SK-N-SH (cell line): ENCODE measurements around the gene CYLD. TPM values are rescaled to one million over a fixed set of nuclear protein-coding genes. Genes with fewer than 3 reads are reported as not detected.

ENCODE experiments used
- CTCF ChIA-PET: fragments of 300-600, 350-600 bp; formaldehyde crosslinking; extraction: SDS; loops from one replicate; lab custom pipeline; 2021; lab: Yijun Ruan, JAX
- POLR2A ChIA-PET: fragments of 350-600 bp; sonication (Branson Sonifier 250); formaldehyde crosslinking; extraction: SDS; loops from one replicate; lab custom pipeline; 2020; ENCODE audit warnings: antibody characterized with exemption, inconsistent platforms; lab: Yijun Ruan, JAX
- DNase-seq: peaks from one replicate; pipeline ENCODE4 v3.0.0; 2012
- H2AFZ ChIP-seq: fragments of 200-600 bp; sonication (generic); 2 replicates; pipeline ENCODE4 v1.8.1; 2016; ENCODE audit warnings: antibody characterized with exemption, mild to moderate bottlenecking, low read depth
- H3F3A ChIP-seq: fragments of 200-600 bp; sonication (generic); replicated peaks from 2 replicates; pipeline ENCODE3; 2016; ENCODE audit warnings: antibody characterized with exemption, mild to moderate bottlenecking; ENCODE audit not compliant: insufficient read depth
- H3K27ac ChIP-seq, 2 experiments: fragments of 200-500 bp in 1 of 2; fragments of 200-600 bp in 1 of 2; sonication (Bioruptor generic) in 1 of 2; sonication (generic), shearing (Covaris generic) in 1 of 2; 2 replicates each; pipeline versions ENCODE4 v1.5.1 to v1.6.1; 2014 to 2016; ENCODE audit warnings: low read depth in 2 of 2, inconsistent platforms in 1 of 2, low read length in 1 of 2, mild to moderate bottlenecking in 1 of 2, mixed read lengths in 1 of 2
- H3K27me3 ChIP-seq: fragments of 200-600 bp; sonication (generic), shearing (Covaris generic); 2 replicates; pipeline ENCODE4 v1.6.1; 2016; ENCODE audit warnings: mixed run types; ENCODE audit not compliant: insufficient read depth
- H3K36me3 ChIP-seq, 2 experiments: fragments of 200-500 bp in 1 of 2; fragments of 200-600 bp in 1 of 2; sonication (Bioruptor generic) in 1 of 2; sonication (generic) in 1 of 2; replicated peaks in 1 of 2; 2 replicates each; pipeline versions ENCODE3 to v1.5.1; 2014 to 2016; ENCODE audit warnings: low read length in 1 of 2, mild to moderate bottlenecking in 1 of 2; ENCODE audit not compliant: insufficient read depth in 2 of 2, control insufficient read depth in 1 of 2
- H3K4me1 ChIP-seq, 2 experiments: fragments of 200-500 bp in 1 of 2; fragments of 200-600 bp in 1 of 2; sonication (Bioruptor generic) in 1 of 2; sonication (generic), shearing (Covaris generic) in 1 of 2; 2 replicates each; pipeline versions ENCODE4 v1.5.1 to v1.6.1; 2014 to 2016; ENCODE audit warnings: low read depth in 1 of 2, low read length in 1 of 2, mixed run types in 1 of 2; ENCODE audit not compliant: insufficient read depth in 2 of 2, control insufficient read depth in 1 of 2
- H3K4me2 ChIP-seq: fragments of 200-600 bp; sonication (generic), shearing (Covaris generic); 2 replicates; pipeline ENCODE4 v1.6.1; 2017; ENCODE audit warnings: mixed run types
- H3K4me3 ChIP-seq, 2 experiments: fragments of 200-500 bp in 1 of 2; fragments of 200-600 bp in 1 of 2; sonication (Bioruptor generic) in 1 of 2; sonication (generic), shearing (Covaris generic) in 1 of 2; 2 replicates each; pipeline versions ENCODE4 v1.5.1 to v1.8.1; 2014 to 2016; ENCODE audit warnings: low read depth in 2 of 2, inconsistent platforms in 1 of 2, low read length in 1 of 2, mild to moderate bottlenecking in 1 of 2, mixed read lengths in 1 of 2, moderate library complexity in 1 of 2
- H3K79me2 ChIP-seq: fragments of 200-600 bp; sonication (generic); 2 replicates; pipeline ENCODE4 v1.8.1; 2017; ENCODE audit warnings: mild to moderate bottlenecking; ENCODE audit not compliant: insufficient read depth
- H3K9ac ChIP-seq: fragments of 200-600 bp; sonication (generic); 2 replicates; pipeline ENCODE4 v1.6.1; 2017; ENCODE audit warnings: mixed run types
- H3K9me2 ChIP-seq: fragments of 200-600 bp; sonication (generic); 2 replicates; pipeline ENCODE4 v1.6.1; 2017; ENCODE audit warnings: mixed run types
- H3K9me3 ChIP-seq: fragments of 200-600 bp; sonication (generic); 2 replicates; pipeline ENCODE4 v1.6.1; 2017; ENCODE audit warnings: mixed run types, mild to moderate bottlenecking, moderate library complexity
- H4K20me1 ChIP-seq: fragments of 200-600 bp; sonication (generic); 2 replicates; pipeline ENCODE4 v1.6.1; 2017; ENCODE audit warnings: mild to moderate bottlenecking, mixed run types; ENCODE audit not compliant: insufficient read depth
- EP300 ChIP-seq, 2 experiments: IDR thresholded peaks; 2 replicates each; pipeline versions ENCODE4 v1.4.0 to v1.6.1; 2012; ENCODE audit warnings: borderline replicate concordance in 1 of 2, low read depth in 1 of 2, low read length in 1 of 2
- EZH2phosphoT487 ChIP-seq: fragments of 200-600 bp; sonication (generic); IDR thresholded peaks from 2 replicates; pipeline ENCODE4 v1.6.1; 2017; ENCODE audit warnings: low read depth, mixed run types, mild to moderate bottlenecking, antibody characterized with exemption, moderate library complexity, borderline replicate concordance
- FOXM1 ChIP-seq: IDR thresholded peaks from 2 replicates; pipeline ENCODE4 v1.4.0; 2012; ENCODE audit warnings: low read depth, mild to moderate bottlenecking
- GABPA ChIP-seq: IDR thresholded peaks from 2 replicates; pipeline ENCODE4 v1.4.0; 2012; ENCODE audit warnings: low read depth, mild to moderate bottlenecking
- MEF2A ChIP-seq: IDR thresholded peaks from 2 replicates; pipeline ENCODE4 v1.4.0; 2012; ENCODE audit warnings: low read depth, borderline replicate concordance
- NFIC ChIP-seq: IDR thresholded peaks from 2 replicates; pipeline ENCODE4 v1.4.0; 2012; ENCODE audit warnings: borderline replicate concordance
- NRF1 ChIP-seq: IDR thresholded peaks from 2 replicates; pipeline ENCODE4 v1.6.1; 2012; ENCODE audit warnings: low read depth, mild to moderate bottlenecking, low read length
- POLR2AphosphoS5 ChIP-seq: IDR thresholded peaks from 2 replicates; pipeline ENCODE4 v1.6.1; 2012; ENCODE audit warnings: low read depth, low read length
- RCOR1 ChIP-seq: fragments of 150-350 bp; IDR thresholded peaks from 2 replicates; pipeline ENCODE4 v1.6.1; 2017; ENCODE audit warnings: antibody characterized with exemption, low read length
- RFX5 ChIP-seq: IDR thresholded peaks from 2 replicates; pipeline ENCODE4 v1.6.1; 2012; ENCODE audit warnings: mild to moderate bottlenecking, improper control_type of control experiment, low read length
- RXRA ChIP-seq: IDR thresholded peaks from 2 replicates; pipeline ENCODE4 v1.4.0; 2012; ENCODE audit warnings: low read depth, mild to moderate bottlenecking, borderline replicate concordance
- SIN3A ChIP-seq: IDR thresholded peaks from 2 replicates; pipeline ENCODE4 v1.6.1; 2012; ENCODE audit warnings: low read depth, mild to moderate bottlenecking, low read length, moderate library complexity, borderline replicate concordance
- TCF12 ChIP-seq: IDR thresholded peaks from 2 replicates; pipeline ENCODE4 v1.4.0; 2012
- TEAD4 ChIP-seq: IDR thresholded peaks from 2 replicates; pipeline ENCODE4 v1.4.0; 2012; ENCODE audit warnings: mild to moderate bottlenecking, borderline replicate concordance; ENCODE audit not compliant: insufficient read depth
- WGBS: methylation state at CpG from one replicate; pipeline ENCODE4 v1.1.6; 2017; ENCODE audit warnings: low lambda C conversion rate; 5-methylcytosine and 5-hydroxymethylcytosine counted together
- polyA plus RNA-seq, 3 experiments: library from polyadenylated mRNA; depleted of rRNA; stranded (reverse); fragments of >200 nt; gene quantifications; 2 replicates each; pipeline ENCODE4 v1.2.3, GENCODE V29; 2012
- TF ChIP-seq, protein P1 (sequence below): fragments of 150-350 bp; IDR thresholded peaks from 2 replicates; pipeline ENCODE4 v1.6.1; 2016; ENCODE audit warnings: mild to moderate bottlenecking, low read depth, low read length
- TF ChIP-seq, protein P2 (sequence below): IDR thresholded peaks from 2 replicates; pipeline ENCODE4; 2012
- TF ChIP-seq, protein P3 (sequence below): fragments of 150-350 bp; IDR thresholded peaks from 2 replicates; pipeline ENCODE4 v1.6.1; 2017; ENCODE audit warnings: antibody characterized with exemption, low read length, low read depth, borderline replicate concordance
- TF ChIP-seq, protein P4 (sequence below): IDR thresholded peaks from 2 replicates; pipeline ENCODE4 v1.6.1; 2012; ENCODE audit warnings: mild to moderate bottlenecking, low read depth, low read length, moderate library complexity

The CYLD gene
- polyA plus RNA-seq, 1 of the 3 experiments (the other 2 are of a cell fraction), result 6.5 TPM

DNA sequence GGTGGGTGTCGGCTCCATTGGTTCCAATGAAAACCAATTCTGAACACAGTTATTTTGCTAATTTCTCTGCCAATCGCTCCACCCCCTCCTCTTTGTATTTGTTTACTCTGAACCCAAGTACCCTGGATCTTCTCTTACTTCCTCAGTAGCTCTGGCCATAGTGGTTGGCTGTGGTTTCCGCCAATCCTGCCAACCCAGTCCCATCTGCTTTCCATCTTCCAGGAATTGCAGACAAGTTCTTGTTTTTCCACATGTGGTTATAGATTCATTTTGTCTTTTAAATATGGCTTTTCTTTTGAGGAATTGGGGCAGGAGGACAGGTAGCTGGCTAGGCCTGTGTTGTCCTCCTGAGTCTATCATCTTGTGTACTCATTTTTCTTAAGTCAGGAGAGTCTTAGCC, 92.0 kb downstream of the CYLD start:
- WGBS, result 30% methylated on average over 3 of the region's 3 CpGs
- H3K9ac ChIP-seq, result no peak overlapping the region
- H3K4me2 ChIP-seq, result no peak overlapping the region
- CTCF ChIA-PET, result interaction anchor here (1.4 to 4.4 kb wide), 2 partner anchors 28 kb away, joined by 4 to 27 read pairs; no protein-coding TSS in a partner anchor
- TF ChIP-seq NFIC (no peak), RCOR1 (no peak), EZH2phosphoT487 (no peak), TEAD4 (no peak), GABPA (no peak), MEF2A (no peak), TCF12 (no peak), POLR2AphosphoS5 (no peak), FOXM1 (no peak), RXRA (no peak), RFX5 (no peak), EP300 (IDR thresholded peaks at IDR 0.05; ENCODE audit: borderline replicate concordance in 1 of 2, low read depth in 1 of 2, low read length in 1 of 2) (no peak), SIN3A (no peak), NRF1 (no peak)
- TF ChIP-seq, protein P1, sequence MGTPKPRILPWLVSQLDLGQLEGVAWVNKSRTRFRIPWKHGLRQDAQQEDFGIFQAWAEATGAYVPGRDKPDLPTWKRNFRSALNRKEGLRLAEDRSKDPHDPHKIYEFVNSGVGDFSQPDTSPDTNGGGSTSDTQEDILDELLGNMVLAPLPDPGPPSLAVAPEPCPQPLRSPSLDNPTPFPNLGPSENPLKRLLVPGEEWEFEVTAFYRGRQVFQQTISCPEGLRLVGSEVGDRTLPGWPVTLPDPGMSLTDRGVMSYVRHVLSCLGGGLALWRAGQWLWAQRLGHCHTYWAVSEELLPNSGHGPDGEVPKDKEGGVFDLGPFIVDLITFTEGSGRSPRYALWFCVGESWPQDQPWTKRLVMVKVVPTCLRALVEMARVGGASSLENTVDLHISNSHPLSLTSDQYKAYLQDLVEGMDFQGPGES, result no peak
- TF ChIP-seq, protein P2, sequence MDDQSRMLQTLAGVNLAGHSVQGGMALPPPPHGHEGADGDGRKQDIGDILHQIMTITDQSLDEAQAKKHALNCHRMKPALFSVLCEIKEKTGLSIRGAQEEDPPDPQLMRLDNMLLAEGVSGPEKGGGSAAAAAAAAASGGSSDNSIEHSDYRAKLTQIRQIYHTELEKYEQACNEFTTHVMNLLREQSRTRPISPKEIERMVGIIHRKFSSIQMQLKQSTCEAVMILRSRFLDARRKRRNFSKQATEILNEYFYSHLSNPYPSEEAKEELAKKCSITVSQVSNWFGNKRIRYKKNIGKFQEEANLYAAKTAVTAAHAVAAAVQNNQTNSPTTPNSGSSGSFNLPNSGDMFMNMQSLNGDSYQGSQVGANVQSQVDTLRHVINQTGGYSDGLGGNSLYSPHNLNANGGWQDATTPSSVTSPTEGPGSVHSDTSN, result no peak
- TF ChIP-seq, protein P3, sequence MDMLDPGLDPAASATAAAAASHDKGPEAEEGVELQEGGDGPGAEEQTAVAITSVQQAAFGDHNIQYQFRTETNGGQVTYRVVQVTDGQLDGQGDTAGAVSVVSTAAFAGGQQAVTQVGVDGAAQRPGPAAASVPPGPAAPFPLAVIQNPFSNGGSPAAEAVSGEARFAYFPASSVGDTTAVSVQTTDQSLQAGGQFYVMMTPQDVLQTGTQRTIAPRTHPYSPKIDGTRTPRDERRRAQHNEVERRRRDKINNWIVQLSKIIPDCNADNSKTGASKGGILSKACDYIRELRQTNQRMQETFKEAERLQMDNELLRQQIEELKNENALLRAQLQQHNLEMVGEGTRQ, result no peak
- TF ChIP-seq, protein P4, sequence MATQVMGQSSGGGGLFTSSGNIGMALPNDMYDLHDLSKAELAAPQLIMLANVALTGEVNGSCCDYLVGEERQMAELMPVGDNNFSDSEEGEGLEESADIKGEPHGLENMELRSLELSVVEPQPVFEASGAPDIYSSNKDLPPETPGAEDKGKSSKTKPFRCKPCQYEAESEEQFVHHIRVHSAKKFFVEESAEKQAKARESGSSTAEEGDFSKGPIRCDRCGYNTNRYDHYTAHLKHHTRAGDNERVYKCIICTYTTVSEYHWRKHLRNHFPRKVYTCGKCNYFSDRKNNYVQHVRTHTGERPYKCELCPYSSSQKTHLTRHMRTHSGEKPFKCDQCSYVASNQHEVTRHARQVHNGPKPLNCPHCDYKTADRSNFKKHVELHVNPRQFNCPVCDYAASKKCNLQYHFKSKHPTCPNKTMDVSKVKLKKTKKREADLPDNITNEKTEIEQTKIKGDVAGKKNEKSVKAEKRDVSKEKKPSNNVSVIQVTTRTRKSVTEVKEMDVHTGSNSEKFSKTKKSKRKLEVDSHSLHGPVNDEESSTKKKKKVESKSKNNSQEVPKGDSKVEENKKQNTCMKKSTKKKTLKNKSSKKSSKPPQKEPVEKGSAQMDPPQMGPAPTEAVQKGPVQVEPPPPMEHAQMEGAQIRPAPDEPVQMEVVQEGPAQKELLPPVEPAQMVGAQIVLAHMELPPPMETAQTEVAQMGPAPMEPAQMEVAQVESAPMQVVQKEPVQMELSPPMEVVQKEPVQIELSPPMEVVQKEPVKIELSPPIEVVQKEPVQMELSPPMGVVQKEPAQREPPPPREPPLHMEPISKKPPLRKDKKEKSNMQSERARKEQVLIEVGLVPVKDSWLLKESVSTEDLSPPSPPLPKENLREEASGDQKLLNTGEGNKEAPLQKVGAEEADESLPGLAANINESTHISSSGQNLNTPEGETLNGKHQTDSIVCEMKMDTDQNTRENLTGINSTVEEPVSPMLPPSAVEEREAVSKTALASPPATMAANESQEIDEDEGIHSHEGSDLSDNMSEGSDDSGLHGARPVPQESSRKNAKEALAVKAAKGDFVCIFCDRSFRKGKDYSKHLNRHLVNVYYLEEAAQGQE, result no peak
- no peaks in the 10 kb centered on the region for H3K79me2 ChIP-seq
- no peak for DNase-seq
- POLR2A ChIA-PET, result no interaction called here
- no peak overlapping the region for H3K4me3 ChIP-seq
- no peaks in the 10 kb centered on the region for H3K9me2 ChIP-seq
- H4K20me1 ChIP-seq, result no peaks in the 10 kb centered on the region
- no peaks in the 10 kb centered on the region for H3K9me3 ChIP-seq
- H2AFZ ChIP-seq, result no peak overlapping the region
- no peaks in the 10 kb centered on the region for H3K36me3 ChIP-seq
- no peaks in the 10 kb centered on the region for H3K27me3 ChIP-seq
- H3K4me1 ChIP-seq, result no peaks in the 10 kb centered on the region
- H3K27ac ChIP-seq, result no peak overlapping the region
- no peaks in the 10 kb centered on the region for H3F3A ChIP-seq
